Measurements from ENCODE around the gene AIFM1. TPM values are rescaled to one million over a fixed set of nuclear protein-coding genes. Genes with fewer than 3 reads are reported as not detected.

Gene AIFM1
- total and polyA plus RNA-seq, 2 of the 4 experiments (the other 2 are of a cell fraction), result 22.0 to 27.4 TPM

DNA sequence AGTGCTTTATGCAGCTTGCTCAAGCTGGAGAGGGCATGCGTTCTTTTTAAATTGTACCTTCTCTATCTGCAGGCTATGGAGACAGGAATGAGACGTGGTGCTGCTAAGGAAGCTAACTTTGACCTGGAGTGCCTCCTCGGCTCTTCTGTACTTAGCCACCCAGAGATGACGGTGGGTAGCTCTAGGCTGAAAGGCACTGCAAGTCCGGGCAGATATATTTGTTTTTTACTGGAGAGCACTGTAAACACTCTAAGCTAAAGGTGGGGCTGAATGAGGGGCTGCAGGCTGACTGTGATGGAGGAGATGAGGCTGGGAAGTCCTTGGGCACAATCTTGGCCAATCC, 67.5 kb downstream of the AIFM1 start:
- CTCF ChIA-PET, result no interaction called here
- H3K18ac ChIP-seq (ENCODE audit: low read depth, low read length), result no peak overlapping the region
- H3K36me3 ChIP-seq (ENCODE audit: control insufficient read depth, insufficient read depth, low read length), result no peaks in the 10 kb centered on the region
- intact Hi-C loops (cut with micrococcal nuclease) (no loop called here), in situ Hi-C loops (cut with MboI; ENCODE audit: low sequenced_read_pairs) (no loop called here), dilution Hi-C loops (cut with HindIII; ENCODE audit: low sequenced_read_pairs, unreplicated experiment) (no loop called here)
- DNase-seq, result no peak
- peaks cover 9 to 38% of the 10 kb centered on the region in 2 experiments for H3K79me1 ChIP-seq (ENCODE audit: low read depth in 1 of 2, low read length in 2 of 2)
- WGBS, 2 experiments (ENCODE audit: extremely low coverage in 2 of 2, insufficient read length in 1 of 2), result 75% methylated on average over 2 of the region's 5 CpGs; no CpG with 5 or more reads in 1 of the 2 experiments
- TF ChIP-seq, protein P1, sequence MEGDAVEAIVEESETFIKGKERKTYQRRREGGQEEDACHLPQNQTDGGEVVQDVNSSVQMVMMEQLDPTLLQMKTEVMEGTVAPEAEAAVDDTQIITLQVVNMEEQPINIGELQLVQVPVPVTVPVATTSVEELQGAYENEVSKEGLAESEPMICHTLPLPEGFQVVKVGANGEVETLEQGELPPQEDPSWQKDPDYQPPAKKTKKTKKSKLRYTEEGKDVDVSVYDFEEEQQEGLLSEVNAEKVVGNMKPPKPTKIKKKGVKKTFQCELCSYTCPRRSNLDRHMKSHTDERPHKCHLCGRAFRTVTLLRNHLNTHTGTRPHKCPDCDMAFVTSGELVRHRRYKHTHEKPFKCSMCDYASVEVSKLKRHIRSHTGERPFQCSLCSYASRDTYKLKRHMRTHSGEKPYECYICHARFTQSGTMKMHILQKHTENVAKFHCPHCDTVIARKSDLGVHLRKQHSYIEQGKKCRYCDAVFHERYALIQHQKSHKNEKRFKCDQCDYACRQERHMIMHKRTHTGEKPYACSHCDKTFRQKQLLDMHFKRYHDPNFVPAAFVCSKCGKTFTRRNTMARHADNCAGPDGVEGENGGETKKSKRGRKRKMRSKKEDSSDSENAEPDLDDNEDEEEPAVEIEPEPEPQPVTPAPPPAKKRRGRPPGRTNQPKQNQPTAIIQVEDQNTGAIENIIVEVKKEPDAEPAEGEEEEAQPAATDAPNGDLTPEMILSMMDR (conservative IDR thresholded peaks at IDR 0.05; ENCODE audit: low read depth, low read length), result no peak
- TF ChIP-seq, protein P2, sequence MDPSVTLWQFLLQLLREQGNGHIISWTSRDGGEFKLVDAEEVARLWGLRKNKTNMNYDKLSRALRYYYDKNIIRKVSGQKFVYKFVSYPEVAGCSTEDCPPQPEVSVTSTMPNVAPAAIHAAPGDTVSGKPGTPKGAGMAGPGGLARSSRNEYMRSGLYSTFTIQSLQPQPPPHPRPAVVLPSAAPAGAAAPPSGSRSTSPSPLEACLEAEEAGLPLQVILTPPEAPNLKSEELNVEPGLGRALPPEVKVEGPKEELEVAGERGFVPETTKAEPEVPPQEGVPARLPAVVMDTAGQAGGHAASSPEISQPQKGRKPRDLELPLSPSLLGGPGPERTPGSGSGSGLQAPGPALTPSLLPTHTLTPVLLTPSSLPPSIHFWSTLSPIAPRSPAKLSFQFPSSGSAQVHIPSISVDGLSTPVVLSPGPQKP (IDR thresholded peaks at IDR 0.05; ENCODE audit: borderline replicate concordance, low read depth, low read length), result no peak
- TF ChIP-seq BHLHE40 (IDR thresholded peaks at IDR 0.05; ENCODE audit: low read depth, low read length) (no peak), RFX5 (IDR thresholded peaks at IDR 0.05; ENCODE audit: low read depth, low read length) (no peak), MXI1 (IDR thresholded peaks at IDR 0.05; ENCODE audit: borderline replicate concordance, low read depth, low read length) (no peak)
- H2BK20ac ChIP-seq (ENCODE audit: low read depth, low read length), result no peak overlapping the region
- POLR2A ChIA-PET (ENCODE audit: unreplicated experiment), result no interaction called here
- no peak overlapping the region for H2AFZ ChIP-seq (replicated peaks; ENCODE audit: low read length, poor library complexity)
- H2AK5ac ChIP-seq (ENCODE audit: low read depth, low read length), result no peak overlapping the region
- no peak overlapping the region for H2BK5ac ChIP-seq (ENCODE audit: low read depth, low read length, poor library complexity, severe bottlenecking)
- H4K5ac ChIP-seq (ENCODE audit: low read depth, low read length), result no peak overlapping the region
- no peaks in the 10 kb centered on the region for H3K9me3 ChIP-seq (ENCODE audit: control insufficient read depth, insufficient read depth, low read length)
- BruUV-seq (replicated peaks), result no TSS peak
- no peak overlapping the region for H3K23ac ChIP-seq (ENCODE audit: low read depth, low read length)
- H3K4me3 ChIP-seq (ENCODE audit: insufficient read depth, low read depth, low read length), result no peak overlapping the region
- no peak overlapping the region for H3K9ac ChIP-seq (ENCODE audit: low read depth, low read length)
- no peaks in the 10 kb centered on the region; the same call in 1 of the 2 replicates for H3K27me3 ChIP-seq (ENCODE audit: control insufficient read depth, insufficient read depth, low read length)
- H2AK9ac ChIP-seq (replicated peaks; ENCODE audit: low read depth, low read length, poor library complexity), result no peak overlapping the region
- no peak overlapping the region for H3K27ac ChIP-seq (ENCODE audit: insufficient read depth, low read length)
- H4K20me1 ChIP-seq (ENCODE audit: insufficient read depth, low read length), result peaks cover 23% of the 10 kb centered on the region
- ATAC-seq (ENCODE audit: low read depth), result no peak
- H2BK15ac ChIP-seq (ENCODE audit: low read depth, low read length), result no peak overlapping the region
- H3K9me1 ChIP-seq (ENCODE audit: insufficient read depth, low read length), result peaks cover 12% of the 10 kb centered on the region
- H3K4me2 ChIP-seq (ENCODE audit: low read depth, low read length), result no peak overlapping the region
- H3K4ac ChIP-seq (ENCODE audit: low read depth, low read length), result no peak overlapping the region
- no peak overlapping the region for H4K8ac ChIP-seq (ENCODE audit: low read depth in 2 of 2, low read length in 2 of 2)
- H2BK120ac ChIP-seq (ENCODE audit: low read depth, low read length), result no peak overlapping the region
- peaks cover 10% of the 10 kb centered on the region for H3K4me1 ChIP-seq (ENCODE audit: control insufficient read depth, insufficient read depth, low read length)
- H3K56ac ChIP-seq (ENCODE audit: extremely low read depth, insufficient read depth, low read length), result no peak overlapping the region
- H4K91ac ChIP-seq (ENCODE audit: insufficient read depth, low read depth, low read length), result no peak overlapping the region
- no peak overlapping the region for H3K14ac ChIP-seq (replicated peaks; ENCODE audit: low read depth, low read length)

Data from IMR-90 (cell line).